NCI-H2196 (cell line): ENCODE results near the gene CCDC154.
"Not testable (repeated sequence)": the region's sequence is repeated elsewhere in the genome, so short reads cannot be mapped to it uniquely, and the experiment has no call there.

Source experiments
- DNase-seq: peaks from one replicate; lab custom pipeline; 2025; ENCODE audit not compliant: unreplicated experiment; lab: John Stamatoyannopoulos, UW

Gene CCDC154

GRCh38 chr16:1439699-1440074 lies 4.7 kb downstream of the CCDC154 start:
- DNase-seq = not testable (repeated sequence)

DNA sequence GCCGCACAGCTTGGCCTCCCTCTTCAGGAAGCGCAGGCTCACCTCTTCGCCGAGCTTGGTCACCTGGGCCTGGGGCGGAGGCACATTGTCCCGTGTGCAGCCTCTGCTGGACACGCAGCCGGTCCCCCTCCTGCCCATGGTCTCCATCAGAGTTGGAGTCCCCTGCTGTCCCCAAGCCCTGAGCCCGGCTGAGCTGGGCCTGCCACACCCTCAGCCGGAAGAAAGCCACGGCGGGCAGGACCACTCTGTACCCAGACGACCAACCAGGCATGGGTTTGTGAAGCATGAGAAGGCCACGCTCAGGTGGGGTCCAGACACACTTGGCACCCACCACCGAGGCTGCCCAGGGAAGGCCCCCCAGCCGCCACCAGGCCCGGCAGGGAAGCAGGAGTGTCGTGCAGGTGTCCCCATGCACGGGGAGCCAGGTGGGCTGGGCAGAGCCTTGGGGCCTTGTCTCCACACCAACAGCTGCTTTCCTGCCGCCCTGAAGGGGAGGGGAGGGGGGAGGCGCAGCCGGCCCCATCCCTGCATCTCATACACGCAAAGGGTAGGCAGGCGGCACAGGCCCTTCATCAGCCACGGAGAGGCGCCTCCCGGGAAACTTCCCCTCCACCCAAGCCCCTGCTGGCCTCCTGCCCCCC lies 5.2 kb downstream of the CCDC154 start:
- DNase-seq = no peak

DNA sequence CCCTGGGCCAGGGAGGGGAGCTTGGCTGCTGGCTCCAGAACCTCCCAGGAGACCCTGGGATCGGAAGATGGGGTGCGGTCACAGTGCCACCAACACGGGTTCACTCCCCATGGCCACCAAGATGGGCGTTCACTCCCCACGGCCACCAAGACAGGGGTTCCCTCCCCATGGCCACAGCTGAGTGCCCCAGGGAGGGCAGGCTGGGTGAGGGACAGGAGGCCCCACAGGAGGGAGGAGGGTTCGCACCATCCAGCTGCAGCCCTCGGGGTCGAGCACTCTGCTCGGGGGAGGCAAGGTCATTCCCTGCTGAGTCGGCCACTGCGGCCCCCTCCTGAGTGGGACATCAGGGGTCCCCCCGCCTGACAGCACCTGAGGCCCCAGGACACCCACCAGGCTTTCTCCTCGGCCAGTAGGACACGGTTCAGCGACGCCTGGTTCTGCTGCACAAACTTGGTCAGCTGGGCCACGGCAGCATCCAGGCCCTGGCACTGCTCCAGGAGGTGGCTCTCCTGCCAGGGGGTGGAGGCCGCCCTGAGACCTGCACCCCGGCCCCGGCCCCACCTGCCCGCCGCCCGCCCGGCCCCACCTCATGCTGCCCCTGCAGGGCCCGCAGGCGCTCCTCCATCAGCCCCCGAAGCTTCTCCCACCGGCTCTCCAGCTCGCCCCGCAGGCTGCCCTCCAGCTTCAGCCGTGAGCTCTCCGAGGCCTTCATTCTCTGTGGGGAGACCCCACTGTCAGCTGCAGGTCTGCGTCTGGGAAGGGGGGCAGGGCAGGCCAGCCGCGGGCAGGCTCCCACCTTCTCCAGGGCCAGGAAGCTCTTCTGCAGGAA lies 5.9 kb downstream of the CCDC154 start:
- DNase-seq = no peak

- no peak for DNase-seq
Measured at GRCh38 chr16:1437606-1438005, 6.8 kb downstream of the CCDC154 start.

GRCh38 chr16:1436731-1437355 lies 7.5 kb downstream of the CCDC154 start:
- DNase-seq = no peak

GRCh38 chr16:1435921-1436697 lies 8.2 kb downstream of the CCDC154 start:
- no peak for DNase-seq

GRCh38 chr16:1434644-1435592 lies 9.4 kb downstream of the CCDC154 start:
- DNase-seq = no peak

DNA sequence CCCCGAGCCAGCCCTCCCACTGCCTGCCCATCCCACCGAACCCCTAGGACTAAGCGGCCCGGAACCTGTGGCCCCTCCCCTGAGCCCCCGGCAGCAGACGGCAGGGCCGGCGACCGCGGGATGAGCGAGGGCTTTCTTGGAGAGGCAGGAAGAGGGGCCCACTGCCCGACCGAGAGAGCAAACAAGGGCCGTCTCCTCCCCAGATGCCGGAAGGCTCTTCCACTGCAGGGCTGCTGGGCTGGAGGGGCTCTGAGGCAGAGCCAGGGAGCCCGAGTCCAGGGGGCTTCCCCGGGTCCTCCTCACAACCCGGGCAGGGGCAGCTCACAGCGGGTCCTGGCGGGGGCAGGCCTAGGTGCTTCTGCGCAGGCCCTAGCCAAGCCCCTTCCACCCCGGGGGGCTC lies 10.6 kb downstream of the CCDC154 start:
- no peak for DNase-seq

DNA sequence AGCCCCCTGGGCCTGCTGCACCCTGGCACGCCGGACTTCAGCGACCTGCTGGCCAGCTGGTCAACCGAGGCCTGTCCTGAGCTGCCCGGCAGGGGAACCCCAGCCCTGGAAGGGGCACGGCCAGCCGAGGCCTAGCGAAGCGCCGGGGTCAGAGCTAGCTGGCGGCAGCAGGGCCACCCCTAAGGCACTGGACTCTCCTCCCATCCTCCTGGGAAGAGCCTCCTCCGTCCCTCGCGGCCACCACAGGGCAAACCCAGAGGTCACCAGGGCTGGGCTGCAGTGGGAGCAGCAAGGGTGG lies 11.1 kb downstream of the CCDC154 start:
- DNase-seq = no peak

DNA sequence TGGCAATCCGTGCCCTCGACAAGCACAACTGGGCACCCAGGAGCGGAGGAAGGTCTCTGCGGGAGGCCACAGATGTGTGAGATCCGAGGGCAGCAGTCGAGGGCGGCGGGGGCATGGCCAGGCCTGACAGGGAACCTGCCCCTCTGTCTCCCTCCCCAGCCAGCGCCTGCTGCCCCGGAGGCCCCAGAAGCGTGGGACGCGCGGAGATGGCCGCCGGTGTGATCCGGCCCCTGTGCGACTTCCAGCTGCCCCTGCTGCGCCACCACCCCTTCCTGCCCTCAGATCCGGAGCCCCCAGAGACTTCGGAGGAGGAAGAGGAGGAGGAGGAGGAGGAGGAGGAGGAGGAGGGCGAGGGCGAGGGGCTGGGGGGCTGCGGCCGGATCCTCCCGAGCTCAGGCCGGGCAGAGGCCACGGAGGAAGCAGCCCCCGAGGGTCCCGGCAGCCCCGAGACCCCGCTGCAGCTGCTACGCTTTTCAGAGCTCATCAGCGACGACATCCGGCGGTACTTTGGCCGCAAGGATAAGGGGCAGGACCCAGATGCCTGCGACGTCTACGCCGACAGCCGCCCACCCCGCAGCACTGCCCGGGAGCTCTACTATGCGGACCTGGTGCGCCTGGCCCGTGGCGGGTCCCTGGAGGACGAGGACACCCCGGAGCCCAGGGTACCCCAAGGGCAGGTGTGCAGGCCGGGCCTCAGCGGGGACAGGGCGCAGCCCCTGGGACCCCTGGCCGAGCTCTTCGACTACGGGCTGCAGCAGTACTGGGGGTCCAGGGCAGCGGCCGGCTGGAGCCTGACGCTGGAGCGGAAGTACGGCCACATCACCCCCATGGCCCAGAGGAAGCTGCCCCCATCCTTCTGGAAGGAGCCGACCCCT lies 11.7 kb downstream of the CCDC154 start:
- no peak for DNase-seq

DNA sequence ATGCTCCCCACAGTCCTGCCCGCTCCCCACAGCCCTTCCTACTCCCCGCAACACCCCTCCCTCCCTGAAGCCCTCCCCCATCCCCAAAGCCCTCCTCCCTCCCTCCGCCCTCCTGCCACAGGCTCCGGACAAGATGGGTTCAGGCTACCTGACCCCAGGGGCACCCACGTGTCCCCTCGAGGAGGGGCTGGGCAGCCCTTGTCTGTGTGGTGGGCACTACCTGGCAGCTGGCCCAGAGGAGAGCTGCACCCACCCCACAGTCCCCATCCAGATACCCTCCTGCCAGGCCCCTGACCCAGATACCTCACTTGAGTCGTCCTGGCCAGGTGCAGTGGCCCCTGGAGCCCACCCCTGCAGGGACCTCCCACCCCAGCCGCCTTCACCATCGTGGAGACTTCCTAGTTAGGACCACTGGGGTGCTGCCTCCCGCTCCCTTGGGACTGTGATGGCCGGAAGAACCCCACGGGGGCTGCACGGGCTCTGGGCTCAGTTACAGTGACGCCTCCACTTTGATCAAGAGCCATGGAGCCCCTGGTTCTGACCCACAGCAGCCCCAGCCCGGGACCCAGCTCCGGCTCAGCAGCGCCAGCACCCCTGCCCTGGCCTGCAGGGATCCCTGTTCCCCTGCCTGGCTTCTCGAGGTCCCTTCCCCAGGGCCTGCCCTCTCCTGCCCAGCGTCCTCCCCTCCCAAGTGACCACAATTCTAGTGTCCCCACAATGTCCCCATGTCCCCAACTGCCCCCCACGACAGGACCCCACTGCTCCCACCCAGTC lies 12.7 kb downstream of the CCDC154 start:
- DNase-seq = no peak

GRCh38 chr16:1430759-1431496 lies 13.4 kb downstream of the CCDC154 start, which contains the start of gene PERCC1:
TSS of gene PERCC1 (plus strand) at chr16:1431078. CDS start at chr16:1432594, 1,516 bp downstream.
- DNase-seq = no peak

DNA sequence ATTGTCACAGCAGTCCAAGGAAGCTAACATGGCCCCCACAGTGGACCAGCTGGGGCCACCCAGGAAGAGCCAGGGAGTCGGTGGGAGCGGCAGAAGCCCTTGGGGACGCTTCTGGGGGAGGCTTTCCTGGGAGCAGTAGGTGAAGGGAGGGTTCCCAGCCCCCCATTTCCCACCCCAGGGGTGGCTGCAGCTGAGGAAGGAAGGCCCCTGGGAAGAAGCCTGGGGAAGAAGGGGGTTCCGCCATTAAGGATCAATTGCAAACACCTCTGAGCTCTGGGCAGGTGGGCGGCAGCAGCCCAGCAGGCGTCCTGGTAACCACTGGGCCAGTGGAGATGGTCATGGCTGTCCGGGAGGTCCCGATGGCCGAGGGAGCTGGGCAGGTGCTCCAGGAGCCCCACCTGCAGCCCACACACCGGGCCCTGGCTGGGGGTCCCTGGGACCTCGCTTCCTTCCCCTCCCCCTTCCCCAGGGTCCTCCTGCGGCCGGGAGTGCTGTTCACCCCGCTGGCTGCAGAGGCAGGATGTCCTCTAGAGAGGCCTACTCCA lies 14.1 kb downstream of the CCDC154 start:
- DNase-seq = no peak

- no peak for DNase-seq
Measured at GRCh38 chr16:1429631-1430030, 14.7 kb downstream of the CCDC154 start.

DNA sequence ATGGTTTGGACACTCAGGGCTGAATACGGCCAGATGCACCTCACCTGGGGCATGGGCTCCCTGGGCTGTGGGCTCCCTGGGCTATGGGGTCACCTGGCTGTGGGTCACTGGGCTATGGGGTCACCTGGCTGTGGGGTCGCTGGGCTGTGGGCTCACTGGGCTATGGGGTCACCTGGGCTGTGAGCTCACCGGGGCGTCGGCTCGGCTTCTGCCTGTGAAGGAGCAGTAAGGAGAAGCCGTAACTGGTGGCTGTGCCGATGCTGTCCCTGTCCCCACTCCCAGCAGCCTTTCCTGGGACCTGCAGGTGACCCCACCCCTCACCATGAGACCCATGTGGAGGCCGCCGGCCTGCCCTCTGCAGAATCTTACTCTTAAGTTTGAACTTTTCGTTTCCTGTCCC lies 15.3 kb downstream of the CCDC154 start:
- no peak for DNase-seq

DNA sequence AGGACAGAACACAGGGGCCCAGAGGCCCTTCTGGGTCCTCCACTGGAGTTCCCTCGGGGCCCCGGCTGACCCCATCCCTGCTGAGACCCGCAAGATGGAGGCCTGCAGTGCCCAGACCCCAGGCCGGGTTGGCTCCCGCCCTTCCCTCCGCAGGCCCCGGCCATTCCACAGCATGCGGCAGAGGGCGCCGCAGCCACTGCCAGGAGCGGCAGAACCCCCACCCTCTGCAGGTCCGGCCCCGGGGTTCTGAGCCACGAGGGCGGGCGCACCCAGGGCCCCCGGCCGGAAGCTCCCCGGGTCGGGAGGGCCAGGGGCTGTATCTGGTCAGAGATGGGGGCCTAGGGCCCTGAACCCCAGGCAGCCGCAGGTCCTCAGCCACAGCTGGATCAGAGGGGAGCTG lies 15.8 kb downstream of the CCDC154 start:
- no peak for DNase-seq
